ENCODE results near the gene USP47. TPM values are rescaled to one million over a fixed set of nuclear protein-coding genes. Genes with fewer than 3 reads are reported as not detected.

Gene USP47
- total and polyA plus RNA-seq, 2 experiments from 2014 or later, result 16.3 to 36.7 TPM

GRCh38 chr11:11850668-11851067, 8.9 kb downstream of the USP47 start:
- Mint-ChIP-seq H3K9me3 (no peaks in the 10 kb centered on the region), H3K36me3 (ENCODE audit: low read depth) (no peaks in the 10 kb centered on the region), H3K4me1 (peaks cover 56% of the 10 kb centered on the region), H3K27me3 (ENCODE audit: insufficient read depth, low read depth, poor library complexity) (peaks cover 2% of the 10 kb centered on the region), H3K4me3 (no peak overlapping the region), H3K27ac (no peak overlapping the region)
- no peak for DNase-seq (ENCODE audit: low spot score)
- no peaks in the 10 kb centered on the region for H3F3A ChIP-seq (replicated peaks; ENCODE audit: low read depth)
- H2AFZ ChIP-seq, result no peak overlapping the region
- no peaks in the 10 kb centered on the region for H3K27me3 ChIP-seq (ENCODE audit: insufficient read depth)
- peak overlapping the region; percentile 5; the same call in 1 of the 2 replicates for H3K4me2 ChIP-seq
- no peak for TF ChIP-seq NANOG (IDR thresholded peaks at IDR 0.05; ENCODE audit: borderline replicate concordance)
- TF ChIP-seq EZH2 (IDR thresholded peaks at IDR 0.05; ENCODE audit: low read depth, unreplicated experiment), result no peak
- no peak for TF ChIP-seq STAT1 (IDR thresholded peaks at IDR 0.05; ENCODE audit: unreplicated experiment)
- no peak for TF ChIP-seq REST (IDR thresholded peaks at IDR 0.05; ENCODE audit: unreplicated experiment)
- TF ChIP-seq JUNB (IDR thresholded peaks at IDR 0.05; ENCODE audit: unreplicated experiment), result no peak
- no peak for TF ChIP-seq POLR2AphosphoS5 (IDR thresholded peaks at IDR 0.05; ENCODE audit: low read depth)
- no peak for TF ChIP-seq EZH2phosphoT487 (IDR thresholded peaks at IDR 0.05; ENCODE audit: unreplicated experiment)
- no peak for TF ChIP-seq ETS1 (IDR thresholded peaks at IDR 0.05)
- no peak for TF ChIP-seq ZNF114 (CRISPR knock-in tag; IDR thresholded peaks at IDR 0.05)
- no peak for TF ChIP-seq ZNF462 (CRISPR knock-in tag; IDR thresholded peaks at IDR 0.05)
- no peak for TF ChIP-seq CREB1 (CRISPR knock-in tag; IDR thresholded peaks at IDR 0.05; ENCODE audit: low read depth)
- no peak for TF ChIP-seq ZNF331 (CRISPR knock-in tag; IDR thresholded peaks at IDR 0.05; ENCODE audit: low read depth)
- 0 out of 2 replicates have a peak, but pooled peaks cover 10% of the 10 kb centered on the region for H4K20me1 ChIP-seq (replicated peaks; ENCODE audit: insufficient read depth)
- H3K9me2 ChIP-seq (ENCODE audit: insufficient read depth), result no peaks in the 10 kb centered on the region
- H3K4me1 ChIP-seq (ENCODE audit: insufficient read depth), result peaks cover 32% of the 10 kb centered on the region
- peaks cover 99% of the 10 kb centered on the region for H3K79me2 ChIP-seq (replicated peaks; ENCODE audit: insufficient read depth)
- H3K4me3 ChIP-seq, result no peak overlapping the region
- H3K27ac ChIP-seq (ENCODE audit: low read depth), result no peak overlapping the region
- no peaks in the 10 kb centered on the region for H3K36me3 ChIP-seq (ENCODE audit: insufficient read depth)
- ATAC-seq, result no peak
